Glutamatergic neuron (in vitro differentiated cells): ENCODE data around the gene TRIM17. TPM values are rescaled to one million over a fixed set of nuclear protein-coding genes. Genes with fewer than 3 reads are reported as not detected.
A peak's percentile ranks its signal among the peaks of the same experiment; 100 is the strongest.

ENCODE experiments used
- DNase-seq: peaks from one replicate; pipeline ENCODE4 v3.0.0; 2022
- H3K27ac Mint-ChIP-seq: one replicate; pipeline ENCODE4 v1.8.0; 2020; ENCODE audit warnings: mild to moderate bottlenecking, mixed read lengths, inconsistent platforms; ENCODE audit not compliant: unreplicated experiment
- H3K27me3 Mint-ChIP-seq: one replicate; pipeline ENCODE4 v1.8.0; 2020; ENCODE audit warnings: mild to moderate bottlenecking, moderate library complexity, mixed read lengths, inconsistent platforms; ENCODE audit not compliant: unreplicated experiment
- H3K36me3 Mint-ChIP-seq: one replicate; pipeline ENCODE4 v1.8.0; 2020; ENCODE audit warnings: mild to moderate bottlenecking, mixed read lengths, inconsistent platforms; ENCODE audit not compliant: unreplicated experiment
- H3K4me1 Mint-ChIP-seq: one replicate; pipeline ENCODE4 v1.8.0; 2020; ENCODE audit warnings: mild to moderate bottlenecking, low read depth, mixed read lengths, inconsistent platforms; ENCODE audit not compliant: unreplicated experiment
- H3K4me3 Mint-ChIP-seq: one replicate; pipeline ENCODE4 v1.8.0; 2020; ENCODE audit warnings: mild to moderate bottlenecking, mixed read lengths, inconsistent platforms; ENCODE audit not compliant: unreplicated experiment
- H3K9me3 Mint-ChIP-seq: one replicate; pipeline ENCODE4 v1.8.0; 2020; ENCODE audit warnings: mild to moderate bottlenecking, moderate library complexity, mixed read lengths, inconsistent platforms; ENCODE audit not compliant: unreplicated experiment
- total RNA-seq: library from RNA; stranded (reverse); fragmentation: NEBNext Ultra II Directional; extraction: Animal tissue kit (Norgen Biotek cat#: 25700); gene quantifications from one replicate; pipeline ENCODE4 v1.2.1, GENCODE V29; 2021; ENCODE audit not compliant: unreplicated experiment
- TF ChIP-seq, protein P1 (sequence below): fragments of 200-600 bp; sonication (generic); IDR thresholded peaks from one replicate; pipeline ENCODE4 v1.5.0; 2021; ENCODE audit not compliant: partially characterized antibody, unreplicated experiment

The TRIM17 gene
- total RNA-seq, 1 donor from 2014 or later: not detected

GRCh38 chr1:228455715-228456114 lies 39.1 kb upstream of the TRIM17 start:
- H3K27me3 Mint-ChIP-seq: peaks cover 14% of the 10 kb centered on the region
- H3K27ac Mint-ChIP-seq: peak overlapping the region; percentile 48
- peaks cover 10% of the 10 kb centered on the region for H3K9me3 Mint-ChIP-seq
- no peak for DNase-seq
- TF ChIP-seq, protein P1, sequence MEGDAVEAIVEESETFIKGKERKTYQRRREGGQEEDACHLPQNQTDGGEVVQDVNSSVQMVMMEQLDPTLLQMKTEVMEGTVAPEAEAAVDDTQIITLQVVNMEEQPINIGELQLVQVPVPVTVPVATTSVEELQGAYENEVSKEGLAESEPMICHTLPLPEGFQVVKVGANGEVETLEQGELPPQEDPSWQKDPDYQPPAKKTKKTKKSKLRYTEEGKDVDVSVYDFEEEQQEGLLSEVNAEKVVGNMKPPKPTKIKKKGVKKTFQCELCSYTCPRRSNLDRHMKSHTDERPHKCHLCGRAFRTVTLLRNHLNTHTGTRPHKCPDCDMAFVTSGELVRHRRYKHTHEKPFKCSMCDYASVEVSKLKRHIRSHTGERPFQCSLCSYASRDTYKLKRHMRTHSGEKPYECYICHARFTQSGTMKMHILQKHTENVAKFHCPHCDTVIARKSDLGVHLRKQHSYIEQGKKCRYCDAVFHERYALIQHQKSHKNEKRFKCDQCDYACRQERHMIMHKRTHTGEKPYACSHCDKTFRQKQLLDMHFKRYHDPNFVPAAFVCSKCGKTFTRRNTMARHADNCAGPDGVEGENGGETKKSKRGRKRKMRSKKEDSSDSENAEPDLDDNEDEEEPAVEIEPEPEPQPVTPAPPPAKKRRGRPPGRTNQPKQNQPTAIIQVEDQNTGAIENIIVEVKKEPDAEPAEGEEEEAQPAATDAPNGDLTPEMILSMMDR: no peak
- peak overlapping the region; percentile 78 for H3K4me3 Mint-ChIP-seq
- H3K36me3 Mint-ChIP-seq: no peaks in the 10 kb centered on the region
- peaks cover 7% of the 10 kb centered on the region for H3K4me1 Mint-ChIP-seq

DNA sequence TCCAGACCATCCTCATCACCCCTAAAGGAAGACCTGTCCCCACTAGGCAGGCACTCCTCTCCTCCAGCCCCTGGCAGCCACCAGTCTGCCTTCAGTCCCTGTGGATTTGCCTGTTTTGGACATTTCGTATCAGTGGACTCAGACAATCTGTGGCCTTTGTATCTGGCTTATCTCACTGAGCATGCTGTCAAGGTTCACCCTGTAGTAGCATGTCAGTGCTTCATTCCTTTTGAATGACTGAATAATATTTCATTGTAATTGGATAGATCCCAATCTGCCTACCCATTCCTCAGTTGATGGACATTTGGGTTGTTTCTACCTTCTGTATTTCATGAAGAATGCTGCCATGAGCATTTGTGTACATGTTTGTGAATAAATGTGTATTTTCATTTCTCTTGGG lies 37.6 kb upstream of the TRIM17 start:
- Mint-ChIP-seq H3K27ac (no peak overlapping the region), H3K4me3 (no peak overlapping the region)
- TF ChIP-seq, protein P1: no peak

GRCh38 chr1:228453614-228454013 lies 37.0 kb upstream of the TRIM17 start:
- no peaks in the 10 kb centered on the region for H3K36me3 Mint-ChIP-seq
- TF ChIP-seq, protein P1: no peak
- H3K4me1 Mint-ChIP-seq: peaks cover 7% of the 10 kb centered on the region
- no peak overlapping the region for H3K27ac Mint-ChIP-seq
- no peak for DNase-seq
- no peak overlapping the region for H3K4me3 Mint-ChIP-seq
- H3K9me3 Mint-ChIP-seq: peaks cover 10% of the 10 kb centered on the region
- peaks cover 14% of the 10 kb centered on the region for H3K27me3 Mint-ChIP-seq

More for the DNA sequence above, 37.6 kb upstream of the TRIM17 start:
- H3K36me3 Mint-ChIP-seq: no peaks in the 10 kb centered on the region
- no peak for DNase-seq
- peaks cover 14% of the 10 kb centered on the region for H3K27me3 Mint-ChIP-seq
- peaks cover 10% of the 10 kb centered on the region for H3K9me3 Mint-ChIP-seq
- peaks cover 7% of the 10 kb centered on the region for H3K4me1 Mint-ChIP-seq

GRCh38 chr1:228453022-228453560 lies 36.4 kb upstream of the TRIM17 start:
- TF ChIP-seq, protein P1: no peak
- Mint-ChIP-seq H3K27me3 (peaks cover 9% of the 10 kb centered on the region), H3K9me3 (peaks cover 6% of the 10 kb centered on the region), H3K27ac (peak overlapping the region; percentile 50), H3K4me3 (no peak overlapping the region), H3K4me1 (peaks cover 7% of the 10 kb centered on the region), H3K36me3 (no peaks in the 10 kb centered on the region)
- no peak for DNase-seq

- TF ChIP-seq, protein P1: no peak
- peaks cover 7% of the 10 kb centered on the region for H3K4me1 Mint-ChIP-seq
- no peak overlapping the region for H3K4me3 Mint-ChIP-seq
- no peaks in the 10 kb centered on the region for H3K9me3 Mint-ChIP-seq
- H3K27me3 Mint-ChIP-seq: peaks cover 4% of the 10 kb centered on the region
- H3K27ac Mint-ChIP-seq: no peak overlapping the region
- no peaks in the 10 kb centered on the region for H3K36me3 Mint-ChIP-seq
- no peak for DNase-seq
These were observed 35.7 kb upstream of the TRIM17 start for GRCh38 chr1:228452194-228453021.
